Tibial nerve (tissue), 4 donors: ENCODE results near the gene PARP16.

Source experiments
- EP300 ChIP-seq, 2 donors: sonication (generic); formaldehyde crosslinking; IDR thresholded peaks; one replicate each; pipeline ENCODE4 v1.6.1; 2017; ENCODE audit warnings: antibody characterized with exemption in 2 of 2, mild to moderate bottlenecking in 1 of 2
- POLR2A ChIP-seq, 2 donors: fragments of 450-650 bp; IDR thresholded peaks; one replicate each; pipeline ENCODE4 v1.6.1; 2017; ENCODE audit warnings: antibody characterized with exemption in 2 of 2, mild to moderate bottlenecking in 2 of 2, moderate library complexity in 2 of 2
- TF ChIP-seq, protein P1 (sequence below), 5 experiments: fragments of 200-600 bp in 3 of 5; fragments of 450-650 bp in 2 of 5; sonication (generic) in 3 of 5; IDR thresholded peaks; one replicate each; pipeline ENCODE4 v1.5.1; 2016 to 2019; ENCODE audit warnings: antibody characterized with exemption in 5 of 5, mild to moderate bottlenecking in 3 of 5, moderate library complexity in 2 of 5

DNA sequence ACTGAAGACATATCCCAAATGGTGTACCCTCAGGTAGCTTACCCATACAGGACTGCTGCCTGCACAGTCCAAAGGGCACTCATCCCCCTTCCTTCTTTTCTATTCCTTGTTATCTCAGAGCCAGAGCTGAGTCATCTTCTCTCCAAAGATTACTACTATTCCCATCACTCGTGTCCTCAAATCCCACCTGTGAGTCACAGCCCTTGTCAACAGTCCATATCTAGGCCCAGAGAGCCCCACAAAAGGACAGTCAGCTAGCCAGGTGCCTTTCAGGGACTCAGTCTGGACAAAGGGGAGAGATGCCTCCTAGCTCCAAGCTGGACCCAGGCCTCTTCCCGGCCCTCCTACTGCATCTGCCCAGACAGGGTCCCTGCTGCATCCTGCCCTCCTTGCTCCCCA is 11.0 kb downstream of the PARP16 start:
- TF ChIP-seq POLR2A (IDR thresholded peaks at IDR 0.05): no peak
- TF ChIP-seq, protein P1, sequence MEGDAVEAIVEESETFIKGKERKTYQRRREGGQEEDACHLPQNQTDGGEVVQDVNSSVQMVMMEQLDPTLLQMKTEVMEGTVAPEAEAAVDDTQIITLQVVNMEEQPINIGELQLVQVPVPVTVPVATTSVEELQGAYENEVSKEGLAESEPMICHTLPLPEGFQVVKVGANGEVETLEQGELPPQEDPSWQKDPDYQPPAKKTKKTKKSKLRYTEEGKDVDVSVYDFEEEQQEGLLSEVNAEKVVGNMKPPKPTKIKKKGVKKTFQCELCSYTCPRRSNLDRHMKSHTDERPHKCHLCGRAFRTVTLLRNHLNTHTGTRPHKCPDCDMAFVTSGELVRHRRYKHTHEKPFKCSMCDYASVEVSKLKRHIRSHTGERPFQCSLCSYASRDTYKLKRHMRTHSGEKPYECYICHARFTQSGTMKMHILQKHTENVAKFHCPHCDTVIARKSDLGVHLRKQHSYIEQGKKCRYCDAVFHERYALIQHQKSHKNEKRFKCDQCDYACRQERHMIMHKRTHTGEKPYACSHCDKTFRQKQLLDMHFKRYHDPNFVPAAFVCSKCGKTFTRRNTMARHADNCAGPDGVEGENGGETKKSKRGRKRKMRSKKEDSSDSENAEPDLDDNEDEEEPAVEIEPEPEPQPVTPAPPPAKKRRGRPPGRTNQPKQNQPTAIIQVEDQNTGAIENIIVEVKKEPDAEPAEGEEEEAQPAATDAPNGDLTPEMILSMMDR (IDR thresholded peaks at IDR 0.05): no peak
- TF ChIP-seq EP300 (IDR thresholded peaks at IDR 0.05): no peak
